ENCODE measurements around the gene POLE. TPM values are rescaled to one million over a fixed set of nuclear protein-coding genes. Genes with fewer than 3 reads are reported as not detected.
A peak's percentile ranks its signal among the peaks of the same experiment; 100 is the strongest.

The POLE gene
- total and polyA plus RNA-seq, 10 of the 15 experiments (the other 5 are each of a cell fraction or from before 2014, with no cell fraction given), result 2.3 to 103 (median 37.1) TPM

DNA sequence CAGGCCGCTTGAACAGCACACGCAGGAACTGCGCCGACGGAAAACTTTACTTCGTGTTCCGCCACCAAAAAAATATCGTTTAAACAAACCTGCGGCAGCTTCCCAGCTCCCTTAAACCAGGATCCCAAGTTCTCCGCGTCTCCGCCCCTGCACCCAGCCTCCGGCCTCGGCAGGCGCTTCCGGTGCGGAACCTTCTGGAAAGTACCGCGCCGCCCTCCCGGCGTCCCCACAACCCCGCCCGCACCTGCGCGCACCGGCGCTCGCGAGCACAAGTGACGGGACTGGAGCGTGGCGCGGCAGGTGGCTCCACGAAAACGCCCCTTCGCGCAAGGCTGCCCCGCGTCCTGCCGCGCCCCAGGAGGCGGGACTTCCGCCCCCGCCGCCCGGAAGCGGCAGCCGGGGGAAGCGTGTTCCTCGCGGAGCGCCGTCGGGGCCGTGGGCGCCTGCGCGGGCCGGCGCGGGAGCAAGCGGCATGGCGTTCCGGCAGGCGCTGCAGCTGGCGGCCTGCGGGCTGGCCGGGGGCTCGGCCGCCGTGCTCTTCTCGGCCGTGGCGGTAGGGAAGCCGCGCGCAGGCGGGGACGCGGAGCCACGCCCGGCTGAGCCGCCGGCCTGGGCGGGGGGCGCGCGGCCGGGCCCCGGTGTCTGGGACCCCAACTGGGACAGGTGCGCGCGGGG, 23.4 kb upstream of the POLE start, which contains the start of gene PGAM5 (continued):
- TF ChIP-seq, protein P1, sequence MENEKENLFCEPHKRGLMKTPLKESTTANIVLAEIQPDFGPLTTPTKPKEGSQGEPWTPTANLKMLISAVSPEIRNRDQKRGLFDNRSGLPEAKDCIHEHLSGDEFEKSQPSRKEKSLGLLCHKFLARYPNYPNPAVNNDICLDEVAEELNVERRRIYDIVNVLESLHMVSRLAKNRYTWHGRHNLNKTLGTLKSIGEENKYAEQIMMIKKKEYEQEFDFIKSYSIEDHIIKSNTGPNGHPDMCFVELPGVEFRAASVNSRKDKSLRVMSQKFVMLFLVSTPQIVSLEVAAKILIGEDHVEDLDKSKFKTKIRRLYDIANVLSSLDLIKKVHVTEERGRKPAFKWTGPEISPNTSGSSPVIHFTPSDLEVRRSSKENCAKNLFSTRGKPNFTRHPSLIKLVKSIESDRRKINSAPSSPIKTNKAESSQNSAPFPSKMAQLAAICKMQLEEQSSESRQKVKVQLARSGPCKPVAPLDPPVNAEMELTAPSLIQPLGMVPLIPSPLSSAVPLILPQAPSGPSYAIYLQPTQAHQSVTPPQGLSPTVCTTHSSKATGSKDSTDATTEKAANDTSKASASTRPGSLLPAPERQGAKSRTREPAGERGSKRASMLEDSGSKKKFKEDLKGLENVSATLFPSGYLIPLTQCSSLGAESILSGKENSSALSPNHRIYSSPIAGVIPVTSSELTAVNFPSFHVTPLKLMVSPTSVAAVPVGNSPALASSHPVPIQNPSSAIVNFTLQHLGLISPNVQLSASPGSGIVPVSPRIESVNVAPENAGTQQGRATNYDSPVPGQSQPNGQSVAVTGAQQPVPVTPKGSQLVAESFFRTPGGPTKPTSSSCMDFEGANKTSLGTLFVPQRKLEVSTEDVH (IDR thresholded peaks at IDR 0.05; ENCODE audit: low read depth, partially characterized antibody), result no peak
- TF ChIP-seq BMI1 (IDR thresholded peaks at IDR 0.05; ENCODE audit: borderline replicate concordance), result no peak
- no peak for TF ChIP-seq FOXM1 (IDR thresholded peaks at IDR 0.05; ENCODE audit: low read depth, low read length)
- TF ChIP-seq, protein P2, sequence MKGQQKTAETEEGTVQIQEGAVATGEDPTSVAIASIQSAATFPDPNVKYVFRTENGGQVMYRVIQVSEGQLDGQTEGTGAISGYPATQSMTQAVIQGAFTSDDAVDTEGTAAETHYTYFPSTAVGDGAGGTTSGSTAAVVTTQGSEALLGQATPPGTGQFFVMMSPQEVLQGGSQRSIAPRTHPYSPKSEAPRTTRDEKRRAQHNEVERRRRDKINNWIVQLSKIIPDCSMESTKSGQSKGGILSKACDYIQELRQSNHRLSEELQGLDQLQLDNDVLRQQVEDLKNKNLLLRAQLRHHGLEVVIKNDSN (IDR thresholded peaks at IDR 0.05; ENCODE audit: borderline replicate concordance, extremely low read length, insufficient read depth, low read depth, low read length), result no peak
- TF ChIP-seq EP300 (IDR thresholded peaks at IDR 0.05; ENCODE audit: borderline replicate concordance in 1 of 2, control insufficient read depth in 1 of 2, low read depth in 2 of 2, low read length in 2 of 2), result peak; percentile 39 to 68; a peak in 2 of 4 replicates
- TF ChIP-seq, protein P3, sequence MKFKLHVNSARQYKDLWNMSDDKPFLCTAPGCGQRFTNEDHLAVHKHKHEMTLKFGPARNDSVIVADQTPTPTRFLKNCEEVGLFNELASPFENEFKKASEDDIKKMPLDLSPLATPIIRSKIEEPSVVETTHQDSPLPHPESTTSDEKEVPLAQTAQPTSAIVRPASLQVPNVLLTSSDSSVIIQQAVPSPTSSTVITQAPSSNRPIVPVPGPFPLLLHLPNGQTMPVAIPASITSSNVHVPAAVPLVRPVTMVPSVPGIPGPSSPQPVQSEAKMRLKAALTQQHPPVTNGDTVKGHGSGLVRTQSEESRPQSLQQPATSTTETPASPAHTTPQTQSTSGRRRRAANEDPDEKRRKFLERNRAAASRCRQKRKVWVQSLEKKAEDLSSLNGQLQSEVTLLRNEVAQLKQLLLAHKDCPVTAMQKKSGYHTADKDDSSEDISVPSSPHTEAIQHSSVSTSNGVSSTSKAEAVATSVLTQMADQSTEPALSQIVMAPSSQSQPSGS (IDR thresholded peaks at IDR 0.05; ENCODE audit: low read length), result no peak
- peak; percentile 88 for TF ChIP-seq EED (IDR thresholded peaks at IDR 0.05; ENCODE audit: low read depth)
- TF ChIP-seq STAT3 (IDR thresholded peaks at IDR 0.05; ENCODE audit: low read depth, low read length), result no peak
- TF ChIP-seq FOS (IDR thresholded peaks at IDR 0.05; ENCODE audit: borderline replicate concordance, extremely low read depth, insufficient read length), result no peak
- TF ChIP-seq RFX5 (IDR thresholded peaks at IDR 0.05; ENCODE audit: low read depth, low read length), result no peak
- TF ChIP-seq, protein P4, sequence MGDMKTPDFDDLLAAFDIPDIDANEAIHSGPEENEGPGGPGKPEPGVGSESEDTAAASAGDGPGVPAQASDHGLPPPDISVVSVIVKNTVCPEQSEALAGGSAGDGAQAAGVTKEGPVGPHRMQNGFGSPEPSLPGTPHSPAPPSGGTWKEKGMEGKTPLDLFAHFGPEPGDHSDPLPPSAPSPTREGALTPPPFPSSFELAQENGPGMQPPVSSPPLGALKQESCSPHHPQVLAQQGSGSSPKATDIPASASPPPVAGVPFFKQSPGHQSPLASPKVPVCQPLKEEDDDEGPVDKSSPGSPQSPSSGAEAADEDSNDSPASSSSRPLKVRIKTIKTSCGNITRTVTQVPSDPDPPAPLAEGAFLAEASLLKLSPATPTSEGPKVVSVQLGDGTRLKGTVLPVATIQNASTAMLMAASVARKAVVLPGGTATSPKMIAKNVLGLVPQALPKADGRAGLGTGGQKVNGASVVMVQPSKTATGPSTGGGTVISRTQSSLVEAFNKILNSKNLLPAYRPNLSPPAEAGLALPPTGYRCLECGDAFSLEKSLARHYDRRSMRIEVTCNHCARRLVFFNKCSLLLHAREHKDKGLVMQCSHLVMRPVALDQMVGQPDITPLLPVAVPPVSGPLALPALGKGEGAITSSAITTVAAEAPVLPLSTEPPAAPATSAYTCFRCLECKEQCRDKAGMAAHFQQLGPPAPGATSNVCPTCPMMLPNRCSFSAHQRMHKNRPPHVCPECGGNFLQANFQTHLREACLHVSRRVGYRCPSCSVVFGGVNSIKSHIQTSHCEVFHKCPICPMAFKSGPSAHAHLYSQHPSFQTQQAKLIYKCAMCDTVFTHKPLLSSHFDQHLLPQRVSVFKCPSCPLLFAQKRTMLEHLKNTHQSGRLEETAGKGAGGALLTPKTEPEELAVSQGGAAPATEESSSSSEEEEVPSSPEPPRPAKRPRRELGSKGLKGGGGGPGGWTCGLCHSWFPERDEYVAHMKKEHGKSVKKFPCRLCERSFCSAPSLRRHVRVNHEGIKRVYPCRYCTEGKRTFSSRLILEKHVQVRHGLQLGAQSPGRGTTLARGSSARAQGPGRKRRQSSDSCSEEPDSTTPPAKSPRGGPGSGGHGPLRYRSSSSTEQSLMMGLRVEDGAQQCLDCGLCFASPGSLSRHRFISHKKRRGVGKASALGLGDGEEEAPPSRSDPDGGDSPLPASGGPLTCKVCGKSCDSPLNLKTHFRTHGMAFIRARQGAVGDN (IDR thresholded peaks at IDR 0.05), result peak; percentile 77
- TF ChIP-seq POLR2AphosphoS5 (IDR thresholded peaks at IDR 0.05; ENCODE audit: low read length), result peak; percentile 90
- TF ChIP-seq, protein P5, sequence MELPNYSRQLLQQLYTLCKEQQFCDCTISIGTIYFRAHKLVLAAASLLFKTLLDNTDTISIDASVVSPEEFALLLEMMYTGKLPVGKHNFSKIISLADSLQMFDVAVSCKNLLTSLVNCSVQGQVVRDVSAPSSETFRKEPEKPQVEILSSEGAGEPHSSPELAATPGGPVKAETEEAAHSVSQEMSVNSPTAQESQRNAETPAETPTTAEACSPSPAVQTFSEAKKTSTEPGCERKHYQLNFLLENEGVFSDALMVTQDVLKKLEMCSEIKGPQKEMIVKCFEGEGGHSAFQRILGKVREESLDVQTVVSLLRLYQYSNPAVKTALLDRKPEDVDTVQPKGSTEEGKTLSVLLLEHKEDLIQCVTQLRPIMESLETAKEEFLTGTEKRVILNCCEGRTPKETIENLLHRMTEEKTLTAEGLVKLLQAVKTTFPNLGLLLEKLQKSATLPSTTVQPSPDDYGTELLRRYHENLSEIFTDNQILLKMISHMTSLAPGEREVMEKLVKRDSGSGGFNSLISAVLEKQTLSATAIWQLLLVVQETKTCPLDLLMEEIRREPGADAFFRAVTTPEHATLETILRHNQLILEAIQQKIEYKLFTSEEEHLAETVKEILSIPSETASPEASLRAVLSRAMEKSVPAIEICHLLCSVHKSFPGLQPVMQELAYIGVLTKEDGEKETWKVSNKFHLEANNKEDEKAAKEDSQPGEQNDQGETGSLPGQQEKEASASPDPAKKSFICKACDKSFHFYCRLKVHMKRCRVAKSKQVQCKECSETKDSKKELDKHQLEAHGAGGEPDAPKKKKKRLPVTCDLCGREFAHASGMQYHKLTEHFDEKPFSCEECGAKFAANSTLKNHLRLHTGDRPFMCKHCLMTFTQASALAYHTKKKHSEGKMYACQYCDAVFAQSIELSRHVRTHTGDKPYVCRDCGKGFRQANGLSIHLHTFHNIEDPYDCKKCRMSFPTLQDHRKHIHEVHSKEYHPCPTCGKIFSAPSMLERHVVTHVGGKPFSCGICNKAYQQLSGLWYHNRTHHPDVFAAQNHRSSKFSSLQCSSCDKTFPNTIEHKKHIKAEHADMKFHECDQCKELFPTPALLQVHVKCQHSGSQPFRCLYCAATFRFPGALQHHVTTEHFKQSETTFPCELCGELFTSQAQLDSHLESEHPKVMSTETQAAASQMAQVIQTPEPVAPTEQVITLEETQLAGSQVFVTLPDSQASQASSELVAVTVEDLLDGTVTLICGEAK (IDR thresholded peaks at IDR 0.05; ENCODE audit: borderline replicate concordance), result peak; percentile 59; the same call in 1 of the 2 replicates
- TF ChIP-seq BCL11A (IDR thresholded peaks at IDR 0.05; ENCODE audit: low read depth, low read length), result no peak
- TF ChIP-seq CREM (IDR thresholded peaks at IDR 0.05; ENCODE audit: low read depth), result no peak

Measured in GM12878 (cell line).